ENCODE results near the gene PKD2L2.
"Not testable (repeated sequence)": the region's sequence is repeated elsewhere in the genome, so short reads cannot be mapped to it uniquely, and the experiment has no call there.

PKD2L2 gene

GRCh38 chr5:137954131-137954879 lies 65.0 kb downstream of the PKD2L2 start:
- DNase-seq = peak in 4 of 58 donors; percentile 11 to 57 (median 31)

DNA sequence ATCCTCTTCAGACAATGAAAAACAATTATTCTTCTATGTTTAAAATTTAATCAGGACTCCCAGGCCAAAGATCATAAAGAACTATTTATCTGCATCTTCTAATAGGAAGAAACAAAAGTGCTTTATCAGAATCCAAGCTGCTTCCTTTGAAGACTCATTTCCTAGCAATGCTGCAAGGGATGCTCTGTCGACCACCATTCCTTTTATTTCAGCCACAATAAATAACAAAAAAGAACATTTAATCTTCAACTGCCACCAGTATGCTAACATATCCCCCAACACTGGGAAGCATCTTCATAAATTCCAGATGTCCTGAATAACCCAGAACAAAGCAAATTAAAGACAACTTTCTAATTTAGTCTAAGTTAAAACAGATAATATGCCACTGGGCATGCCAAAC lies 68.7 kb downstream of the PKD2L2 start:
- DNase-seq = no peak

DNA sequence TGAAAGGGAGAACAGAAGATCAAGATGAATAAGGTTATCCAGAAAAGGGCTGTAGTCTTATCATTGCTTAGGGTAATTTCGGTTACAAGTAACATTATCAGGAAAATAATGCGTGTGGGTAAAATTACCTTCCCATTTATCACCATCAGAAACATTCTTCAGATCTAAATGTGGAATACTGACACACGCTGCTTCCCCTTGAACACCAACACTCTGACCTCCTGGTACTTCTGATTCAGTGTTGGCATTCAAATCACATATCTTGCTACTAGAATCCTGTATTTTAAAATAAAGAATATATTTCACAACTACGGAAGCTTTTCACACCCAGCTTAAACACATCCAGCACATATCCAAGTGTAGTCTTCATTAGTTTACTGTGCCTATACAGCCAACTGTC lies 70.2 kb downstream of the PKD2L2 start:
- no peak for DNase-seq

GRCh38 chr5:137960141-137960540 lies 70.9 kb downstream of the PKD2L2 start:
- peak in 3 of 58 donors; percentile 4 to 22 (median 5) for DNase-seq

- DNase-seq = no peak
These were observed 71.6 kb downstream of the PKD2L2 start for GRCh38 chr5:137960819-137961218.

DNA sequence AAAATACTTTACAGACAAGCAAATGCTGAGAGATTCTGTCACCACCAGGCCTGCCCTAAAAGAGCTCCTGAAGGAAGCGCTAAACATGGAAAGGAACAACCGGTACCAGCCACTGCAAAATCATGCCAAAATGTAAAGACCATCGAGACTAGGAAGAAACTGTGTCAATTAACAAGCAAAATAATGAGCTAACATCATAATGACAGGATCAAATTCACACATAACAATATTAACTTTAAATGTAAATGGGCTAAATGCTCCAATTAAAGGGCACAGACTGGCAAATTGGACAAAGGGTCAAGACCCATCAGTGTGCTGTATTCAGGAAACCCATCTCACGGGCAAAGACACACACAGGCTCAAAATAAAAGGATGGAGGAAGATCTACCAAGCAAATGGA lies 81.1 kb downstream of the PKD2L2 start:
- not testable (repeated sequence) for DNase-seq

DNA sequence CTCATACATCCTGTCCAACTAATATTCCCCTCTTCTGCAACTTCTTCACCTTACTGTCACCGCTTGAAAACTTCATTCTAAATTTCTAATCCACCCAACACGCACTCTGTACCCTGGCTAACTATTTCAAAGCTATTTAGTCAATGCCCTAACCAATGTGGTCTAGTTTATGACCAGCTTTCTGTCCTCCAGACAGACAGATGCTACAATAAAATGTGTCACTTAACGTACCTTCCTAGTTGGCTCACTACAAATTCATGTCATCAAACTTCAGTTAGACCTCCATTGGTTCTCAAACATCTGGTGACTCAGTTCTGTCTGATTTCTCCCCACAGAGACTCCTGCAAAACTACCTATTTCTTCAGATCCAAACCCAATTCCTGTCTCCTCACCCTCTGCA lies 86.0 kb downstream of the PKD2L2 start:
- no peak for DNase-seq

DNA sequence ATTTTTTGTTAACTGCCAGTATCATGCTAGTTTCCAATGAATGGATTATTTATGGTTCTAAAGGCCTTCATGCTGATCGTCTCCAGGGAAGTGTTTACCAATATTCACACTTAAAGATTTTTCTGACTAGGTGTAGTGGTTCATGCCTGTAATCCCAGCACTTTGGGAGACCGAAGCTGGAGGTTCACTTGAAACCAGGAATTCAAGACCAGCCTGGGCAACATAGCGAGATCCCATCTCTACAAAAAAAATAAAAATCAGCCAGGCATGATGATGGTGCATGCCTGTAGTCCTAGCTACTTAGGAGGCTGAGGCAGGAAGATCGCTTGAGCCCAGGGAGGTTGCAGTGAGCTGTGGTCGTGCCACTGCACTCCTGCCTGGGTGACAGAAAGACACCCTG lies 100.2 kb downstream of the PKD2L2 start:
- no peak for DNase-seq
